SK-N-SH (cell line): ENCODE results near the gene SLC25A44. TPM values are rescaled to one million over a fixed set of nuclear protein-coding genes. Genes with fewer than 3 reads are reported as not detected.

Experiments used
- CTCF ChIA-PET: fragments of 300-600, 350-600 bp; formaldehyde crosslinking; extraction: SDS; loops from one replicate; lab custom pipeline; 2021; lab: Yijun Ruan, JAX
- POLR2A ChIA-PET: fragments of 350-600 bp; sonication (Branson Sonifier 250); formaldehyde crosslinking; extraction: SDS; loops from one replicate; lab custom pipeline; 2020; ENCODE audit warnings: antibody characterized with exemption, inconsistent platforms; lab: Yijun Ruan, JAX
- DNase-seq: peaks from one replicate; pipeline ENCODE4 v3.0.0; 2012
- H2AFZ ChIP-seq: fragments of 200-600 bp; sonication (generic); 2 replicates; pipeline ENCODE4 v1.8.1; 2016; ENCODE audit warnings: antibody characterized with exemption, mild to moderate bottlenecking, low read depth
- H3F3A ChIP-seq: fragments of 200-600 bp; sonication (generic); replicated peaks from 2 replicates; pipeline ENCODE3; 2016; ENCODE audit warnings: antibody characterized with exemption, mild to moderate bottlenecking; ENCODE audit not compliant: insufficient read depth
- H3K27ac ChIP-seq, 2 experiments: fragments of 200-500 bp in 1 of 2; fragments of 200-600 bp in 1 of 2; sonication (Bioruptor generic) in 1 of 2; sonication (generic), shearing (Covaris generic) in 1 of 2; 2 replicates each; pipeline versions ENCODE4 v1.5.1 to v1.6.1; 2014 to 2016; ENCODE audit warnings: low read depth in 2 of 2, inconsistent platforms in 1 of 2, low read length in 1 of 2, mild to moderate bottlenecking in 1 of 2, mixed read lengths in 1 of 2
- H3K27me3 ChIP-seq: fragments of 200-600 bp; sonication (generic), shearing (Covaris generic); 2 replicates; pipeline ENCODE4 v1.6.1; 2016; ENCODE audit warnings: mixed run types; ENCODE audit not compliant: insufficient read depth
- H3K36me3 ChIP-seq, 2 experiments: fragments of 200-500 bp in 1 of 2; fragments of 200-600 bp in 1 of 2; sonication (Bioruptor generic) in 1 of 2; sonication (generic) in 1 of 2; replicated peaks in 1 of 2; 2 replicates each; pipeline versions ENCODE3 to v1.5.1; 2014 to 2016; ENCODE audit warnings: low read length in 1 of 2, mild to moderate bottlenecking in 1 of 2; ENCODE audit not compliant: insufficient read depth in 2 of 2, control insufficient read depth in 1 of 2
- H3K4me1 ChIP-seq, 2 experiments: fragments of 200-500 bp in 1 of 2; fragments of 200-600 bp in 1 of 2; sonication (Bioruptor generic) in 1 of 2; sonication (generic), shearing (Covaris generic) in 1 of 2; 2 replicates each; pipeline versions ENCODE4 v1.5.1 to v1.6.1; 2014 to 2016; ENCODE audit warnings: low read depth in 1 of 2, low read length in 1 of 2, mixed run types in 1 of 2; ENCODE audit not compliant: insufficient read depth in 2 of 2, control insufficient read depth in 1 of 2
- H3K4me2 ChIP-seq: fragments of 200-600 bp; sonication (generic), shearing (Covaris generic); 2 replicates; pipeline ENCODE4 v1.6.1; 2017; ENCODE audit warnings: mixed run types
- H3K4me3 ChIP-seq, 2 experiments: fragments of 200-500 bp in 1 of 2; fragments of 200-600 bp in 1 of 2; sonication (Bioruptor generic) in 1 of 2; sonication (generic), shearing (Covaris generic) in 1 of 2; 2 replicates each; pipeline versions ENCODE4 v1.5.1 to v1.8.1; 2014 to 2016; ENCODE audit warnings: low read depth in 2 of 2, inconsistent platforms in 1 of 2, low read length in 1 of 2, mild to moderate bottlenecking in 1 of 2, mixed read lengths in 1 of 2, moderate library complexity in 1 of 2
- H3K79me2 ChIP-seq: fragments of 200-600 bp; sonication (generic); 2 replicates; pipeline ENCODE4 v1.8.1; 2017; ENCODE audit warnings: mild to moderate bottlenecking; ENCODE audit not compliant: insufficient read depth
- H3K9ac ChIP-seq: fragments of 200-600 bp; sonication (generic); 2 replicates; pipeline ENCODE4 v1.6.1; 2017; ENCODE audit warnings: mixed run types
- H3K9me2 ChIP-seq: fragments of 200-600 bp; sonication (generic); 2 replicates; pipeline ENCODE4 v1.6.1; 2017; ENCODE audit warnings: mixed run types
- H3K9me3 ChIP-seq: fragments of 200-600 bp; sonication (generic); 2 replicates; pipeline ENCODE4 v1.6.1; 2017; ENCODE audit warnings: mixed run types, mild to moderate bottlenecking, moderate library complexity
- H4K20me1 ChIP-seq: fragments of 200-600 bp; sonication (generic); 2 replicates; pipeline ENCODE4 v1.6.1; 2017; ENCODE audit warnings: mild to moderate bottlenecking, mixed run types; ENCODE audit not compliant: insufficient read depth
- CTCF ChIP-seq: fragments of 200-600 bp; sonication (generic); IDR thresholded peaks from 2 replicates; pipeline ENCODE4 v1.6.1; 2017; ENCODE audit warnings: antibody characterized with exemption, mild to moderate bottlenecking, moderate library complexity
- FOXJ3 ChIP-seq: sonication (generic); formaldehyde crosslinking; IDR thresholded peaks from 2 replicates; pipeline ENCODE4 v1.5.1; 2020; ENCODE audit warnings: mild to moderate bottlenecking, missing genetic modification reagents
- FOXM1 ChIP-seq: IDR thresholded peaks from 2 replicates; pipeline ENCODE4 v1.4.0; 2012; ENCODE audit warnings: low read depth, mild to moderate bottlenecking
- REST ChIP-seq: IDR thresholded peaks from 2 replicates; pipeline ENCODE4 v1.6.1; 2012; ENCODE audit warnings: mild to moderate bottlenecking, low read depth, low read length, moderate library complexity
- SIN3A ChIP-seq: IDR thresholded peaks from 2 replicates; pipeline ENCODE4 v1.6.1; 2012; ENCODE audit warnings: low read depth, mild to moderate bottlenecking, low read length, moderate library complexity, borderline replicate concordance
- SMC3 ChIP-seq: IDR thresholded peaks from 2 replicates; pipeline ENCODE4 v1.6.1; 2012; ENCODE audit warnings: low read depth, low read length, improper control_type of control experiment
- TCF12 ChIP-seq: IDR thresholded peaks from 2 replicates; pipeline ENCODE4 v1.4.0; 2012
- USF1 ChIP-seq: IDR thresholded peaks from 2 replicates; pipeline ENCODE4 v1.4.0; 2012; ENCODE audit warnings: low read depth, borderline replicate concordance
- WGBS: methylation state at CpG from one replicate; pipeline ENCODE4 v1.1.6; 2017; ENCODE audit warnings: low lambda C conversion rate; 5-methylcytosine and 5-hydroxymethylcytosine counted together
- polyA plus RNA-seq, 3 experiments: library from polyadenylated mRNA; depleted of rRNA; stranded (reverse); fragments of >200 nt; gene quantifications; 2 replicates each; pipeline ENCODE4 v1.2.3, GENCODE V29; 2012

The SLC25A44 gene
- polyA plus RNA-seq, 1 of the 3 experiments (the other 2 are of a cell fraction), result 28.5 TPM

- H3K36me3 ChIP-seq, result peaks cover 19 to 41% of the 10 kb centered on the region in 2 experiments
- peak overlapping the region; percentile 70; the same call in 1 of the 2 replicates for H2AFZ ChIP-seq
- peak overlapping the region; percentile 85; the same call in 1 of the 2 replicates for H3K9ac ChIP-seq
- WGBS, result 94% methylated on average over 9 of the region's 9 CpGs
- no peaks in the 10 kb centered on the region for H3K27me3 ChIP-seq
- peaks cover 26% of the 10 kb centered on the region for H3F3A ChIP-seq
- peaks cover 22% of the 10 kb centered on the region for H3K79me2 ChIP-seq
- H3K27ac ChIP-seq, result peak overlapping the region; percentile 82 to 94; a peak in 3 of 4 replicates
- CTCF ChIA-PET, result interaction anchor here (1.0 to 3.6 kb wide), 12 partner anchors 9 to 147 kb away, joined by 3 to 44 read pairs (median 6); partner anchors contain the start of gene SLC25A44
- no peaks in the 10 kb centered on the region for H4K20me1 ChIP-seq
- DNase-seq, result no peak
- POLR2A ChIA-PET, result interaction anchor here (0.8 to 1.9 kb wide), 11 partner anchors 10 to 105 kb away, joined by 3 to 17 read pairs (median 5); partner anchors contain the start of genes SLC25A44 and SMG5
- TF ChIP-seq USF1 (no peak), SIN3A (no peak), CTCF (no peak), REST (no peak), TCF12 (no peak), FOXJ3 (no peak), FOXM1 (no peak), SMC3 (no peak)
- no peaks in the 10 kb centered on the region for H3K9me3 ChIP-seq
- no peaks in the 10 kb centered on the region for H3K9me2 ChIP-seq
- H3K4me3 ChIP-seq, result peak overlapping the region; percentile 67 to 70
- H3K4me1 ChIP-seq, result peaks cover 7 to 8% of the 10 kb centered on the region in 2 experiments; a peak in 2 of 4 replicates
- peak overlapping the region; percentile 92 for H3K4me2 ChIP-seq
These were observed 18.2 kb downstream of the SLC25A44 start for GRCh38 chr1:156212130-156212529.
